HG03097 (cell line): ENCODE results near the gene FBXO3.
"Not testable (repeated sequence)": the region's sequence is repeated elsewhere in the genome, so short reads cannot be mapped to it uniquely, and the experiment has no call there.

Experiments used
- ATAC-seq: cut with Tn5 transposase; IDR thresholded peaks from one replicate; pipeline ENCODE4 v1.9.1; 2021; ENCODE audit not compliant: unreplicated experiment, low FRiP score

Gene FBXO3

DNA sequence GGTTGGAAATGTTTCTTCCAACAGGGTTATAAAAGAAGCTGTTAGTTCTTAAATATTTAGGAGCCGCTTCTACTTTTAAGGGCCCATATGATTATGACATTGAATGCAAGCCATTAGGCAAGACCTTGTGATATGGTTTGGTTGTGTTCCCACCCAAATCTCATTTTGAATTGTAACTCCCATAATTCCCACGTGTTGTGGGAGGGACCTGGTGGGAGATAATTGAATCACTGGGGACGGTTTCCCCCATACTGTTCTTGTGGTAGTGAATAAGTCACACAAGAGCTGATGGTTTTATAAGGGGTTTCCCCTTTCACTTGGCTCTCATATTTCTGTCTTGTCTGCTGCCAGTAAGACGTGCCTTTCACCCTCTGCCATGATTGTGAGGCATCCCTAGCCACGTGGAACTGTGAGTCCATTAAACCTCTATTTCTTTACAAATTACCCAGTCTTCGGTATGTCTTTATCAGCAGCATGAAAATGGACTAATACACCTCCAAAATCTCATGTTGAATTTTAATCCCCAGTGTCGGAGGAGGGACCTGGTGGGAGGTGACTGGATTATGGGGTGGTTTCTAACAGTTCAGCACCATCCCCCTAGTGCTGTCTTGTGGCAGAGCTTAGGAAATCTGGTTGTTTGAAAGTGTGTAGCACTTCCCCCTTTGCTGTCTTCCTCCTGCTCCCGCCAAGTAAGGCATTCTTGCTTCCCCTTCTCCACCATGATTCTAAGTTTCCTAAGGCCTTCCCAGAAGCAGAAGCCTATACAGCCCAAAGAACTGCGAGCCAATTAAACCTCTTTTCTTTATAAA lies 42.4 kb downstream of the FBXO3 start:
- no peak for ATAC-seq

DNA sequence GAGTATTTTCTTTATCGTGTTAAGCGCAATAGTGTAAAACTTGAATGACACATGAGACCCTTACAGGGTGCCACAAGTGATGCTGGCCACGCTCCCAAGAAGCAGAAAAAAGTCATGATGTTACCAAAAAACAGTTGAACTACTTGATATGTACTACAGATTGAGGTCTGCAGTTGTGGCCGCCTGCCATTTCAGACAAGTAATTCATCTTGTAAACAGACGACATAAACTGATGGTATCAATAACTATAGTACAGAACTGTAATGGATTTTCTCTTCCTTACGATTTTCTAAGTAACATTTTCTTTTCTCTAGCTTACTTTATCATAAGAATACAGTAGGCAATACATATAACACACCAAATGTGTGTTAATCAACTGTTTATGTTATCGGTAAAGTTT lies 43.6 kb downstream of the FBXO3 start:
- ATAC-seq: no peak

DNA sequence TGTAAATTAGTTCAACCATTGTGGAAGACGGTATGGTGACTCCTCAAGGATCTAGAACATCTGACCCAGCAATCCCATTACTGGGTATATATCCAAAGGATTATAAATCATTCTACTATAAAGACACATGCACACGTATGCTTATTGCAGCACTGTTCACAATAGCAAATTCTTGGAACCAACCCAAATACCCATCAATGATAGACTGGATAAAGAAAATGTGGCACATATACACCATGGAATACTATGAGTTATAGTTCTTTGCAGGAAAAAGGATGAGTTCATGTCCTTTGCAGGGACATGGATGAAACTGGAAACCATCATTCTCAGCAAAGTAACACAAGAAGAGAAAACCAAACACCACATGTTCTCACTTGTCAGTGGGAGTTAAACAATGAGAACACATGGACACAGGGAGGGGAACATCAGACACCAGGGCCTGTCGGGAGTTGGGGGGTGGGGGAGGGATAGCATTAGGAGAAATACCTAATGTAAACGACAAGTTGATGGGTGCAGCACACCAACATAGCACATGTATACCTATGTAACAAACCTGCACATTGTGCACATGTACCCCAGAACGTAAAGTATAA lies 45.2 kb downstream of the FBXO3 start:
- ATAC-seq: not testable (repeated sequence)

DNA sequence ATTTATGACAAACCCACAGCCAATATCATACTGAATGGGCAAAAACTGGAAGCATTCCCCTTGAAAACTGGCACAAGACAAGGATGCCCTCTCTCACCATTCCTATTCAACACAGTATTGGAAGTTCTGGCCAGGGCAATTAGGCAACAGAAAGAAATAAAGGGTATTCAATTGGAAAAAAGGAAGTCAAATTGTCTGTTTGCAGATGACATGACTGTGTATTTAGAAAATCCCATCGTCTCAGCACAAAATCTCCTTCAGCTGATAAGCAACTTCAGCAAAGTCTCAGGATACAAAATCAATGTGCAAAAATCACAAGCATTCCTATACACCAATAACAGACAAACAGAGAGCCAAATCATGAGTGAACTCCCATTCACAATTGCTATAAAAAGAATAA lies 46.8 kb downstream of the FBXO3 start:
- ATAC-seq: not testable (repeated sequence)

DNA sequence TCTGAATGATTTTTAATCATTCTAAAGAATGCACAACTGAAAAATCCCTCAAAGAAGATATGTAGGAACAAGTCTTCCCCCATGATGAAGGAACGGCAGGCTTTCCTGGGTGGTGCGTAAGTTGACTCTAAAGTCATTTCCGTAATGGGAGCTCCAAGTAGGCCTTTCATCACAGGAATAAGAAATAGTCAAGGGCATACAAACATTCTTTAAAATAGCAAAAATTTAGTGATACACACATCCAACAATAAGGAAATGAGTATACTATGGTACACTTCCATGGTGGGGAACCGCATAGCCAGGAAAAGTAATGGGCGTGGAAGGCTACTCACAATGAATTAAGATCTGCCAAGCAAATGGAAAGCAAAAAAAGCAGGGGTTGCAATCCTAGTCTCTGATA lies 48.8 kb downstream of the FBXO3 start:
- no peak for ATAC-seq

DNA sequence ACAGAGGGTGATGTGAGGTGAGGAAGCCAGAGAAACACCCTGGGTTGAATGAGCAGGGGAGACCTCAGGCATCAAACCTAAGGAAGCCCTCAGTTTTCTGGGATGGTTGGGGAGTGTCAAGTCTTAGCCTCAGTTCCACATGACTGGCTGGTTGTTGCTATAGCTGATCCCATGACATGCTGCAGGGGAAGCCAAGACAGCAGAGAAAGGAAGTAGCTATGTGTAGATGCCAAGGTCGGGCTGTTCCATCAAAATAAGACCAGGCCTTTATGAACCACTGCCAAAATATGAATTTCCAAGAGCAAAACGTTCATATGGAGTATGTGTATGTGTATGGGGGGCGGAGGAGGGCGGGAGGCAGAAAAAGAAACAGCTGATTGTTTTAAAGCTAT lies 49.7 kb downstream of the FBXO3 start:
- ATAC-seq: no peak

DNA sequence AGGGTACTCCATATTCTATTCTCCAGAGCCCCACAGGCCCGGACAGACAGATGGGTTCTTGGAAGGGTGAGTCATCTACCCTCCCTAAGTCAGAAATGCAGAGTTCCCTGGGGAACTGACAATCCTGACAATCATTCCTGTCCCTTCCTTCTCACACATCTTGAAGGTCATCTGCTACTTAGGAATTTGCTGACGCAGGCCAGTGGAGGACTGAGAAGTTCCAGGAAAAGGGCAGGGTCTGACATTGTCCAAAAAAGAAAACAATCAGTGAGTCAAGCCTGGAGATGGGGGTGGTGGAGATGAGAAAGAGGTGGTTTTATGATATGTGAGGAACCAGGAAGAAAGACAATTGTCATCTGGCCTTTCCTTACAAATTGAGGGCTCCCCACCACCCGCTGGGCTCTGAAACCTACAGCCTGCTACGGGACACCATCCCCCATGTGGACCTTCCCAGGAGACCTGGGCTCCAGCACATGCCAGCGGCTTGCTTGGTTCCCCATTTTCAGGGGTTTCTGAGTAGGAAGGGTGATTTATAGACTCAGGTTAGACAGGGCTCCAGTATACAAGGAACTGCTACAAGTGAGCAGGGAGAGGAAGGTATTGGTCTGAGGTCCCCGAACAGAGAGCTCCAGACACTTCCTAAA lies 51.0 kb downstream of the FBXO3 start:
- no peak for ATAC-seq

DNA sequence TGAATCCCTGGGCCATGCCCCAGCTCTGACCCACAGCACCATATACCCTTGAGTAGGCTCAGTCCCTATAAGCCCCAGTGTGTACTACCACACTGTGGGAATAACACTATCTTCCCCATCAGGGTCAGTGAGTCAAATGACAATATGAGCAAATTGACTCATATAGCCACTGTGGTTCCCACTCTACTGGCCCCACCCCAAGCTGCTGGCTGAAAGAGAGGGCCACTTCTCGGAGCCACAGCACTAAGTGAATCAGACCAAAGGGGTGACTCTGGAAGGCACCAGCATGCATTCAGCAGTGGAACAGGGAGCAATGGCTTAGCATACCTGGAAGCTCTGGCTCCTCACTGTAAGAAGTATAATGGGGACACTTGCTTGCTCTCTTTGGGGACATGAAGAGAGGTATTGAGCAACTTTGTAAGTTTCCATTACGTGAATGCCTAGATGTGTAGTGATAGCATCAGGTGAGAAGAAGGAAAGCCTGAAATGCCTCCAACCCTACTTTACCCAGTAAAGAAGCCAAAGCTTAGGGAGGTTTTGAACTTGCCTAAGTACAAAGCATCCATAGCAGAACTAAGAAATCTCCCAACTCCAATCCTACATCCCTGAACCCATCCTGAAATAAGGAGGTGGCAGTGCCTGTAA lies 51.6 kb downstream of the FBXO3 start:
- ATAC-seq: peak; percentile 65

DNA sequence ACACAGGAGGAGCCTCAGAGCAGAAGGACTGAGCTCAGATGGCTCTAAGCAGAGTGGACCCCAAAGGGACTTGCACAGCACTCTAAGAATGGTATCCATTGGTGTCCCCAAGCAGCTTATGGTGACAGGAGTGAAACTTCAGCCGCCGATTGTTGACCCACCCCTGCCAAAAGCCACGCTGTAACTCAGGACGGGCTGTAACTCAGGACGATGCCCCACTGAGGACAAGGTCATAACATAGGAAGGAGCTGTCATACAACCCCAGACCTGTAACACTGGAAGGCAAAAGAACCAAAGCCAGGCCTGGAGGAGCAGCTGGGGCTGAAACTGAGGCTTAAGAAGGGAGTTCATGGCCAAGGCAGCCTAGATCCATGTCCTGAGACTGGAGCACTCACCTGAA lies 52.3 kb downstream of the FBXO3 start:
- no peak for ATAC-seq

DNA sequence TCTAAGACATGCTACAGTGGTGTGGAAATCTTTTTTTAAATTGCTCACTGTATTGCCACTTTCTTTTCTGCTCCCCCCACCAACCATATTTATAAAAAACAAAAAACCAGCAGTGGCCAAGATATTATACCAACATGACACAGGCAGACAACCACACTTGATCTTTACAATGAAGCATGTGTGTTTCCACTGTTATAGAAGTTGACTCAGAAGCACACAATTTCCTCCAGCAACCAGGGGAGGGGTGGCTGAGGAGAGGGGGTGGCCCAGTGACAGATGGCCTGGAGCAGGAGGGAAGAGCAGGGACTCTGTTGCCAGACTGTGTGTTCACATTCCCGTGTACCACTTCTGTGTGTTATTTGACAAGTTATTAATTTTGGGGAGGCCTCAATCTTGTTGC lies 52.9 kb downstream of the FBXO3 start:
- ATAC-seq: no peak

DNA sequence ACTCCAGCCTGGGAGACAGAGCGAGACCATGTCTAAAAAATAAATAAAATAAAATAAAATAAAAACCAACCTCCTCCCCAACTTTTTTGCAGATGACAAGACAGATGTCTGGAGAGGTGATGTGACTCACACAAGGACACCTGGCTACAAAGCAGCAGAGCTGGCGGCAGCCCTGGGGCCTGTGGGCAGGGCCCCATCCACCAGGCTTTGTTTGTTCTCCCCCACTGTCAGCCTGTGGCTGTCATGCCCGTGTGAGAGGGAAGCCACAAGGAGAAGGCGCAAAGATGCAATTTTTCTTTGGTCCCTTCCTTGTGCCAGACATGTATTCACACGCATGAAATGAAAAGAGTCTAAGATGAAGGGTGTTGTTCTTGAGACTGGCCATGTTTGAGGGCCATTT lies 54.7 kb downstream of the FBXO3 start:
- ATAC-seq: no peak

DNA sequence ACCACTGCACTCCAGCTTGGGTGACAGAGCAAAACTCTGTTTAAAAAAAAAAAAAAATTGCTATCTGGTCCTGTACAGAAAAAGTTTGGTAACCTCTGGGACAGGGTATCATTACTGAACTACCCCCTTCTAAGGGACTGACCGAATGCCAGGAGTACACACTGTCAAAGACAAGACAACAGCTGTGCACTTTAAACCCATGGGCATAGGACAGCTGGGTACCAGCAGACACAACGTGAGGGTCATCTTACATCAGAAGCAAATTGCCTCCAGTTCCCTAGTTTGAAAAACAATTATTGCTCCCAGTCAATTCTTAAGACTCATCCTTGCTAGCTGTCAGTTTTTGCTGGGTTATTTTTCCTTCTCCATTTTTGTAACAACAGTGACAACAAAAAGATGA lies 55.9 kb downstream of the FBXO3 start:
- ATAC-seq: no peak

DNA sequence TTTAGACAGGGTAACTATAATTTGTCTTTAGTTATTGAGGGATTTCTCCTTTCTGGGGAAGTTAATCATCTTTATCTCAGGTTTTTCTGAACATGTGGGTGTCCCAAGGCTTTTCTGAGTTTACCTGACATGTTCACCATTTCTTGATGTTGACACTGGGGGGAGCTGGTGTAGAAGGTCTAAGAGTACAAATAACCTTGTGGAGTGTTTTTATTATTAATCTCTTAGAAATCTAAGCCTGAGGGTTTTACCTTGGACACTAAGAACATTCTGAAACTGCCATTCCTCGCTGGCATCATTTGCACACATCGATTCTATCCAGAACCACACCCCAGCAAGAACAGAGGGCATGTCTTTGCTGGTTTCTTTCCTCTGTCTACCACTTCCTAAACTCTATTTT lies 58.1 kb downstream of the FBXO3 start:
- no peak for ATAC-seq

DNA sequence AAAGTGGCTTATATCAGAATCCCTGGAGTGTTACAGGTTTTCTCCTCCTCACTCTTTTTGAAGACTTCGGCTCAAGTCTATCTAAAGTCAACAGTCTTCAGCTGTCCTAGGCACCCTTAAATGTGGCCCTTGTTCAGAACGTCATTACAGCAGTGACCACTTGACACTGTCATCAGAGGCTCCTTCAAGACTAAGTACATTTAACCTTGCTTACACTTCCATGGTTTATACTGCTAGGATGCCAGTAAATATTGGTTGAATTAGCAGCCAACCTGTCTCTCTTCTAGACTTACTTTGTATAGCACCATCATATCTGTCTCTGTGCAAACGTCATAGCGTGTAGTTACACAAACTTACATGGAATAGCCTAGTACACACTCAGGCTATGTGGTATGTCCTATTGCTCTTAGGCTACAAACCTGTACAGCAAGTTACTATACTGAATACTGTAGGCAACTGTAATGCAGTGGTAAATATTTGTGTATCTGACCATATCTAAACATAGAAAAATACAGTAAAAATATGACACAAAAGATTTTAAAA lies 60.4 kb downstream of the FBXO3 start:
- no peak for ATAC-seq

DNA sequence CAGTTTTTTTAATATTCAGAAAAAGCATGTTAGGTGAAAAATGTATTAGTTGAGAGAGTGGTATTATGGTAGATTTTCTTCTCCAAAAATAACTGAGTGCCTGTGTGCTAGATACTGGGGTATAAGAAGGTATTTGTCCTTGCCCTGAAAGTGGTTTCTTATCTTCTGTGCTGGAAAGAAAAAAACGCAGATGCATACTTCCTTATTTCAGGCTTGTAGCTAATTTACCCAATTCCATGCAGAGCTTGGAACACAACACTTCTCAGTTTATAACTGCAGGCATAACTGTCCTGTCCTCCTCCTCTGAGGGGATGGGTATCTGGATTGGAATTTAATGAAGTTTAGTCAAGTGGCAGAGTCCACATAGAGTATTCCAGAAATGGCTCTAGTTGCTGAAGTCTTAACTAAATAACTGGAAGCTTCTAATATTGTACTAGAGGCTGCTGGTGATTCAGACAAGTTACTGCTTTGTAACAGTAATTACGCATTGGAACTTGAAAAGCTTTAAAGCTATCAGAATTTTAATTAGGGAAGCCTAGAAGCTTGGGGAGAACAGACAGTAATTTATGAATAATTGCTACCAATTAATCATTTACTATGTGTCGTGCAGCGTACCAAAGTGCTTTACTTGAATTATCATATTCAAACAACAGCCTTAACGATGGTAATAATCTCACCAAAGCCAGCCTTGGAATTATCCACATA lies 61.0 kb downstream of the FBXO3 start:
- no peak for ATAC-seq

DNA sequence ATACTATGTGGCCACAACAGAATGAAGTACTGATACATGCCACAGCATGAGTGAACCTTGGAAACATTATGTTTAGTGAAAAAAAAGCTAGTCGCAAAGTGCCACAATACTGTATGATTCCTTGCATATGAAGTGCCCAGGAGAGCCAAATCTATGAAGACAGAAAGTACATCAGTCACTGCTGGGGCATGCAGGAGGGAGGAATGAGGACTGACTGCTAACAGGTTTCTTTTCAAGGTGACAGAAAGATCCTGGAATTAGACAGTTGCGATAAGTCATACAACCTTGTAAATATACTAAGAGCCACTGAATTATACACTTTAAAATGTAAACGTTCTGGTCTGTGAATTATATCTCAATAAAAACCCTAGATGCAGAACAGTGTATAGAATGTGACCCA lies 61.9 kb downstream of the FBXO3 start:
- ATAC-seq: no peak

DNA sequence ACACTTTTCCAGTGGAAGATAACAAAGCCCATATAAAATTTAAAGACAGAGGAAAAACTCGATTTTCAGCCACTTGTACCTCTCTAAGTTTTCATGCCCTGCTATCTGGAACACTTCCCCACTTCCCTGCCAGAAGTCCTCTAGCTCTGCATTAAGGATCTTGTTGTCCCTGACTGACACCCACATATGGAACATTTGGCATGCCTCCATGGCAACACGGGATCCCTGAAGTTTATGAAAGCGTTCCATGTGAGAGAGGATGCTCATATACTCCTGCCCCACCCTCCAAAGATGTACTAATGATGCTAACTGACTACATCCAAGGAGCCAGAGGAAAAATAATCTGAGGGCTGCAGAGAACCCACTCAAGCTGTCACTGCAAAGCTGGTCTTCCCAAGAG lies 64.9 kb downstream of the FBXO3 start:
- ATAC-seq: no peak

DNA sequence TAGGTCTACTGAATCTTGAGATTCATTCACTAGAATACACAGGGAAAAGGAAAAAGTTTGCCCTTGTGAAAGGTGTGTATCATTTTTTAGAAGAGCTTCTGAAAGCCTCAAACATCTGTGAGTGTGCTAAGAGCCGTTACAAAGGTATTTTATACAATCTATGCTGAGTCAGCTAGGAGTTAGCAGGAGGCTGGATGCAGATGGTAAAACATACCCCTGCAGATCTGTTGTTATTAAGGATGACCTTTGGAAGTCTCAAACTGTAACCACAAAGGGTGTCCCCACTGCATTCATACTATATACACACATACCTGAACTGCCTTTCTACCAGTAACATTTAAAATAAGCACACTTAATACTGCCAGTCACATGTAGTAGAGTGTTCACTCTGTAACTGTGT lies 65.3 kb downstream of the FBXO3 start:
- ATAC-seq: no peak

DNA sequence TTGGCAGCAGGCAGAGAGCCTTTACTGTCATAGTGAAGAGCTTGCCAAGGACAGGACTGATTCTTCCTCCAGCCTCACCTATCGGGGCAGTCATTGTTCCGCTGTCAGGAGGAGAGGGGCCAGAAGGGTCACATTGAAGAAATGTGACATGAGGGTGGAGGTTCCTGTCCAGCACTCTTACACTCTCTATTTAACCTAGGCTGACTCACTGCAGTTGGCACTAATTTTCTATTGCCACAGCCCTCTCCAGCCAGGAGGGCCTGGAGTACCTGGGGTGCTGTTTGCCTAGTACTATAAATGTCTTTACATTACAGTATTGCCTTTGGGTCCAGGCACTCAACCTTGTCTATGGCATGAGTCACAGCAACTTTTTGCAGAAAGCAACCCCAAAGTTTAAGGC lies 66.5 kb downstream of the FBXO3 start:
- ATAC-seq: not testable (repeated sequence)

DNA sequence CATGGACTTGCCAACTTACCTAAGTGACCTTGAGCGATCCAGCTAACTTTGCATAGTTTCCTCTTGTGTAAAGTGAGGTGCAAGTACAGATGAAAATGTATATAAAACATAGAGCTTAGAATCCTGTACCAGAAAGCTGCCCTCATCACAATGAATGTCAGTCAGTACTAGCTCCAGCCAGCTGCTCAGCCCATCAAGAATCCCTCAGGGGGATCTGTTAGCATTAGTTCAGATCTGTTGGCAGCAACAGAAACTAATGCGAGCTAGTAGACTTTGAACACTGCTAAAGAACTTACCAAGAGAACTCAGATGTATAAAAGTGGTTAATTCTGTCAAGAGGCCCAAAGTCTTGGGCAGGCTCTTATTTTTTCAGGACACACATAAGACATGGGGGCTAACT lies 67.4 kb downstream of the FBXO3 start:
- ATAC-seq: no peak

DNA sequence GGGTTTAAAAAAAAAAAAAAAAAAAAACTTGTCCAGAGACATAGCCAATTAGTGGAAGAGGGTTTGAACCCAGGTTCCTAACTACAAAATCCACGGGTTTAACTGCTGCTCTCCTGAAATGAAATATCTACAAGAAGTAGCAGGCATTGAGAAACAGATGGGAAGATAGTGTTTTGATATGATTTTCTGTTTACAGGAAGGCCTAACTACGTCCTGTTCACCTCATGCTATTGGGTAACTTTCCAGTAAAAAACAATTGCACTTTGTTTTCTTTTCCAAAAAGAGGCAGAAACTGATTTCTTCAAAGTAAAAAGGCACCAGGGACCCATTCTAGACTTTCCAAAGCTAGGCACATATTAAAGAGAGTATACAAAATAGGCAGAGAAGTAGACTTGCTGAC lies 67.8 kb downstream of the FBXO3 start:
- no peak for ATAC-seq
